ENCODE results near the gene FARP1. TPM values are rescaled to one million over a fixed set of nuclear protein-coding genes. Genes with fewer than 3 reads are reported as not detected.
A peak's percentile ranks its signal among the peaks of the same experiment; 100 is the strongest.

FARP1 gene
- total and polyA plus RNA-seq, 2 of the 13 experiments (the other 11 are each of a cell fraction or from before 2014, with no cell fraction given) = 70.6 to 126 TPM

GRCh38 chr13:98486412-98486811, 343.5 kb downstream of the FARP1 start:
- Histone ChIP-seq H3K4me2 (ENCODE audit: low read depth, low read length) (no peak overlapping the region), H3K9ac (ENCODE audit: insufficient read depth, low read depth, low read length) (no peak overlapping the region), H3K36me3 (replicated peaks in 1 of 2; ENCODE audit: control insufficient read depth in 1 of 2, insufficient read depth in 2 of 2, low read length in 2 of 2) (peaks cover 2 to 9% of the 10 kb centered on the region in 2 experiments; a peak in 4 of 5 replicates), H3K27ac (ENCODE audit: extremely low read length, insufficient read depth, low read length) (peak overlapping the region; percentile 3), H3K4me3 (replicated peaks in 1 of 3; ENCODE audit: insufficient read depth in 1 of 3, low read depth in 2 of 3, low read length in 3 of 3) (no peak overlapping the region), H2AFZ (ENCODE audit: low read length) (no peak overlapping the region), H3K79me2 (ENCODE audit: insufficient read depth, low read length) (peaks cover 97% of the 10 kb centered on the region), H3K27me3 (ENCODE audit: control insufficient read depth in 1 of 2, insufficient read depth in 2 of 2, low read length in 2 of 2) (no peaks in the 10 kb centered on the region), H3K9me3 (ENCODE audit: low read length) (no peaks in the 10 kb centered on the region), H4K20me1 (ENCODE audit: insufficient read depth, low read length) (peaks cover 11% of the 10 kb centered on the region), H3K4me1 (ENCODE audit: insufficient read depth, low read length) (peaks cover 96% of the 10 kb centered on the region)
- in situ Hi-C loops (cut with HindIII; ENCODE audit: extremely low pct_ligation_motif_present, low pct_unique_long_range_greater_than_20kb) (no loop called here), intact Hi-C loops (cut with micrococcal nuclease; ENCODE audit: unreplicated experiment) (no loop called here)
- ATAC-seq = no peak
- 90% methylated on average over 7 of the region's 8 CpGs for WGBS (ENCODE audit: low lambda C conversion rate)
- CTCF ChIA-PET (ENCODE audit: low intra/inter-chr PET ratio, low total read pairs) = no interaction called here
- BruUV-seq (replicated peaks) = no TSS peak
- no peak for DNase-seq (ENCODE audit: low spot score)
- POLR2A ChIA-PET = no interaction called here
- TF ChIP-seq ZNF777 (CRISPR knock-in tag; IDR thresholded peaks at IDR 0.05) (no peak), ZNF646 (CRISPR knock-in tag; IDR thresholded peaks at IDR 0.05) (no peak), IKZF1 (IDR thresholded peaks at IDR 0.05) (no peak), HOXA3 (CRISPR knock-in tag; IDR thresholded peaks at IDR 0.05) (no peak), ZSCAN25 (CRISPR knock-in tag; IDR thresholded peaks at IDR 0.05) (no peak), NFIC (IDR thresholded peaks at IDR 0.05; ENCODE audit: low read length) (no peak), NR3C1 (CRISPR knock-in tag; IDR thresholded peaks at IDR 0.05) (no peak), ZNF549 (CRISPR knock-in tag; IDR thresholded peaks at IDR 0.05) (no peak), PHF5A (CRISPR knock-in tag; IDR thresholded peaks at IDR 0.05; ENCODE audit: low read depth, unreplicated experiment) (no peak), TEAD3 (CRISPR knock-in tag; optimal IDR thresholded peaks at IDR 0.05; ENCODE audit: borderline replicate concordance) (no peak), XRCC5 (optimal IDR thresholded peaks at IDR 0.05; ENCODE audit: low read length) (no peak), RNF2 (conservative IDR thresholded peaks at IDR 0.05; ENCODE audit: low read depth) (no peak), ZNF619 (CRISPR knock-in tag; IDR thresholded peaks at IDR 0.05) (no peak), ZNF17 (CRISPR knock-in tag; IDR thresholded peaks at IDR 0.05) (no peak)
- no peak for FAIRE-seq

All from HepG2 (cell line).